ENCODE data around the gene OR5H6. TPM values are rescaled to one million over a fixed set of nuclear protein-coding genes. Genes with fewer than 3 reads are reported as not detected.

The OR5H6 gene
- total RNA-seq, 4 donors from 2014 or later, result not detected

DNA sequence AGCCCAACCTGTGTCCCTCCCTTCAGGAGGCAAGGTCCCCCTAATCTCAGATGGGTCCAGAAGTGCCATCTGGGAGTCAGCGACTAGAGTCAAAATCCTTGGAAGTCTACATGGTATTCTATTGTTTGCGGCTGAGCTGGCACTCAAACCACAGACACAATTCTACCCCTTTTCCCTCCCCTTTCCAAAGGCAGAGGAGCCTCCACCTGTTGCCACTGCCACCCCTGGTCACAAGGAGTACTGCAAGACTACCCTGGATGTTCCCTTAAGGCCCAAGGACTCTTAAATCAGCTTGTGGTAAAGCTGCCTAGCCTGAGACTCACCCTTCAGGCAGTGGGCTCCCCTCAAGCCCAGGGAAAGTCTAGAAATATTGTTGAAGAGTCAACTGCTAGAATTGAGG, 4.3 kb upstream of the OR5H6 start:
- Histone ChIP-seq H3K27me3 (no peaks in the 10 kb centered on the region), H3K36me3 (no peaks in the 10 kb centered on the region), H3K4me3 (no peak overlapping the region), H3K9me3 (peaks cover 0 to under 1% (median 0%) of the 10 kb centered on the region in 4 donors), H3K27ac (replicated peaks in 1 of 4) (no peak overlapping the region), H3K4me1 (no peaks in the 10 kb centered on the region)
- intact Hi-C loops (cut with DNase I), result no loop called here
- 55% methylated on average over 2 of the region's 2 CpGs for WGBS
- DNase-seq (ENCODE audit: extremely low spot score), result no peak
- TF ChIP-seq, protein P1, sequence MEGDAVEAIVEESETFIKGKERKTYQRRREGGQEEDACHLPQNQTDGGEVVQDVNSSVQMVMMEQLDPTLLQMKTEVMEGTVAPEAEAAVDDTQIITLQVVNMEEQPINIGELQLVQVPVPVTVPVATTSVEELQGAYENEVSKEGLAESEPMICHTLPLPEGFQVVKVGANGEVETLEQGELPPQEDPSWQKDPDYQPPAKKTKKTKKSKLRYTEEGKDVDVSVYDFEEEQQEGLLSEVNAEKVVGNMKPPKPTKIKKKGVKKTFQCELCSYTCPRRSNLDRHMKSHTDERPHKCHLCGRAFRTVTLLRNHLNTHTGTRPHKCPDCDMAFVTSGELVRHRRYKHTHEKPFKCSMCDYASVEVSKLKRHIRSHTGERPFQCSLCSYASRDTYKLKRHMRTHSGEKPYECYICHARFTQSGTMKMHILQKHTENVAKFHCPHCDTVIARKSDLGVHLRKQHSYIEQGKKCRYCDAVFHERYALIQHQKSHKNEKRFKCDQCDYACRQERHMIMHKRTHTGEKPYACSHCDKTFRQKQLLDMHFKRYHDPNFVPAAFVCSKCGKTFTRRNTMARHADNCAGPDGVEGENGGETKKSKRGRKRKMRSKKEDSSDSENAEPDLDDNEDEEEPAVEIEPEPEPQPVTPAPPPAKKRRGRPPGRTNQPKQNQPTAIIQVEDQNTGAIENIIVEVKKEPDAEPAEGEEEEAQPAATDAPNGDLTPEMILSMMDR (IDR thresholded peaks at IDR 0.05), result no peak
- no peak for TF ChIP-seq POLR2AphosphoS5 (IDR thresholded peaks at IDR 0.05)
- no peak for TF ChIP-seq EP300 (IDR thresholded peaks at IDR 0.05)
- TF ChIP-seq POLR2A (IDR thresholded peaks at IDR 0.05; ENCODE audit: low read depth), result no peak

DNA sequence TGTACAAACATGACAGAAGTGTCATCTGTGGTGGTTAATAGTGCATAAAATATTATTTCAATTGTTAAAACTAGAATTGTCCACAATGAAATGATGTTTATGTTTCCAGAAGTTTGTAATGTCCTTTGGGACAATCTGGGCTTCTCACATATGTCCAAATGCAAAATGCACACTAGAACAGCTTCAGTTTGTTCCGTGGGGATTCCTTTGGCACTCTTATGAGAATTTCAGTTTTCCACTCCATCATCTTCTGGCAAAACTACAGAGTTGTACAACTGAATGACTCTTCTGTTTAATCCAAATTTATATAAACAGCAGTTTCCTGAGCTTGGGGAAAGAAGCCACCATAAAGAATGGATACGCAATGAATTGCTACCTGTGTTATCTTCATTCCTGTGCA, 2.0 kb upstream of the OR5H6 start:
- no peaks in the 10 kb centered on the region for H3K4me1 ChIP-seq
- no peaks in the 10 kb centered on the region for H3K27me3 ChIP-seq
- H3K4me3 ChIP-seq, result no peak overlapping the region
- no peaks in the 10 kb centered on the region for H3K36me3 ChIP-seq
- DNase-seq (ENCODE audit: extremely low spot score), result no peak
- no peaks in the 10 kb centered on the region for H3K9me3 ChIP-seq
- intact Hi-C loops (cut with DNase I), result no loop called here
- 53% methylated on average over 2 of the region's 2 CpGs for WGBS
- H3K27ac ChIP-seq (replicated peaks in 1 of 4), result no peak overlapping the region
- TF ChIP-seq POLR2A (IDR thresholded peaks at IDR 0.05; ENCODE audit: low read depth), result no peak
- no peak for TF ChIP-seq POLR2AphosphoS5 (IDR thresholded peaks at IDR 0.05)
- TF ChIP-seq EP300 (IDR thresholded peaks at IDR 0.05), result no peak
- TF ChIP-seq, protein P1 (IDR thresholded peaks at IDR 0.05), result no peak

DNA sequence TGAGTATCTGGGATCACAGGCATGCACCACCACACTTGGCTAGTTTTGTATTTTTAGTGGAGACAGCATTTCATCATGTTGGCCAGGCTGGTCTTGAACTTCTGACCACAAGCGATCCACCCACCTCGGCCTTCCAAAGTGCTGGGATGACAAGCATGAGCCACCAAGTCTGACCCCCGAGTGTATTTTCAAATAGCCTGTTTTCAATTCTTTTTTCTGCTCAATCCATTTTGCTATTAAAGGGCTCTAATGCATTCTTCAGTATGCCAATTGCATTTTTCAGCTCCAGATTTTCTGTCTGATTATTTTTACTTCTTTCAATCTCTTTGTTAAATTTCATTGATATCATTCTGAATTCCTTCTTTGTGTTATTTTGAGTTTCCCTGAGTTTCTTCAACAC, 5.8 kb downstream of the OR5H6 start:
- H3K27ac ChIP-seq (replicated peaks in 1 of 4), result no peak overlapping the region
- no peaks in the 10 kb centered on the region for H3K36me3 ChIP-seq
- DNase-seq (ENCODE audit: extremely low spot score), result no peak
- 83% methylated on average over 3 of the region's 3 CpGs for WGBS
- H3K4me3 ChIP-seq, result no peak overlapping the region
- intact Hi-C loops (cut with DNase I), result no loop called here
- peaks cover 0 to 18% (median 12%) of the 10 kb centered on the region in 4 donors for H3K9me3 ChIP-seq
- TF ChIP-seq POLR2AphosphoS5 (IDR thresholded peaks at IDR 0.05), result no peak
- TF ChIP-seq, protein P1 (IDR thresholded peaks at IDR 0.05), result no peak
- no peak for TF ChIP-seq EP300 (IDR thresholded peaks at IDR 0.05)
- H3K27me3 ChIP-seq, result no peaks in the 10 kb centered on the region
- no peaks in the 10 kb centered on the region for H3K4me1 ChIP-seq

DNA sequence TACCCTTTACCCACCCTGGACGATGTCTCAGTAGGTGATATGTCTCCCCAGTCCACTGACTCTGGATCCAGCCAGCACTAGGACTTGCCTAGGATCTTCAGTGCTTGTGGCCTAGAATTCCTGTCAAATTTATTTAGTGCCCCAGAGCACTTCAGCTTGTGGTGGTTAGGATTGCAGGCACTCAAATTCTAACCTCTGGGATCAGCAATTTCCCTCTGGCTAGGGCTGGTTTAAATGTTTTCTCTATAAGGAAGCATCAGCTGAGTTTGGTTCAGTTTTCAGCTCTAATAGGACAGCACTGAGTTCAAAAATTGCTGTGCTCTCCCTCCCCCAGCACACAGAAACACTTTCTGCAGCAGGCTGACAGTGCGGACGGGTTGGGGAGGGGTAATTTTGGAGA, 8.1 kb downstream of the OR5H6 start:
- H3K4me1 ChIP-seq, result no peaks in the 10 kb centered on the region
- H3K27ac ChIP-seq (replicated peaks in 1 of 4), result no peak overlapping the region
- intact Hi-C loops (cut with DNase I), result no loop called here
- no peaks in the 10 kb centered on the region for H3K27me3 ChIP-seq
- no peak overlapping the region for H3K4me3 ChIP-seq
- peaks cover 0 to 21% (median 12%) of the 10 kb centered on the region in 4 donors for H3K9me3 ChIP-seq
- DNase-seq (ENCODE audit: extremely low spot score), result no peak
- H3K36me3 ChIP-seq, result no peaks in the 10 kb centered on the region
- TF ChIP-seq POLR2AphosphoS5 (IDR thresholded peaks at IDR 0.05), result no peak
- TF ChIP-seq, protein P1 (IDR thresholded peaks at IDR 0.05), result no peak
- TF ChIP-seq POLR2A (IDR thresholded peaks at IDR 0.05; ENCODE audit: low read depth), result no peak
- TF ChIP-seq EP300 (IDR thresholded peaks at IDR 0.05), result no peak
- 83% methylated on average over 2 of the region's 3 CpGs for WGBS

DNA sequence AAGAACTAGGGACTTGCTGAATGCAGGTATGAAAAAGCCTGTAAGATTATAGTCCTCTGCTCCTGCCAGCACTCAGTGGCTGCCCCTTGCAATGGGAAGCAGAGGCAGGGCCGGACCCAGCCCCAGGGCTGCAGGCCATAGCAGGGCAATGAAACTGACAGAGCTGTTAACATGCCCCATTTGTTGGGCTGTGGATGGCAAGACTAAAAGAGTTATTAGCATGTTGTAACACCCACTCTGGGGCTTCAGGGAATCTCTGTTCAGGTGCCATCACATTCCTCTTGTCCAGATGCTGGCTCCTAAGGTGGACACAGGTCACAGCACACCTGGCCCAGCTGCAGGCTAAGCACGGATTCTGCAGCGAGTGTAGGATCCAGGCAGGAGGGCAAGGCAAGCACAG, 10.9 kb downstream of the OR5H6 start:
- intact Hi-C loops (cut with DNase I), result no loop called here
- Histone ChIP-seq H3K9me3 (peaks cover 0 to 13% (median 9%) of the 10 kb centered on the region in 4 donors), H3K4me3 (no peak overlapping the region), H3K36me3 (no peaks in the 10 kb centered on the region), H3K27me3 (no peaks in the 10 kb centered on the region), H3K27ac (replicated peaks in 1 of 4) (no peak overlapping the region), H3K4me1 (no peaks in the 10 kb centered on the region)
- TF ChIP-seq EP300 (IDR thresholded peaks at IDR 0.05), result no peak
- TF ChIP-seq, protein P1 (IDR thresholded peaks at IDR 0.05), result no peak
- no peak for TF ChIP-seq POLR2AphosphoS5 (IDR thresholded peaks at IDR 0.05)
- no peak for TF ChIP-seq POLR2A (IDR thresholded peaks at IDR 0.05; ENCODE audit: low read depth)
- WGBS, result 80% methylated on average over 2 of the region's 3 CpGs
- no peak for DNase-seq (ENCODE audit: extremely low spot score)
